DND-41 (cell line): Measurements from ENCODE around the gene PANX2.

ENCODE experiments used
- ATAC-seq: fragments of 200-7000 bp; cut with Tn5 transposase; 3 replicates; pipeline ENCODE4 v1.9.1; 2021; ENCODE audit warnings: low read depth; ENCODE audit not compliant: insufficient read depth
- DNase-seq: peaks from one replicate; pipeline ENCODE4 v3.0.0-alpha.2; 2020
- H2AFZ ChIP-seq: 2 replicates; pipeline ENCODE4 v1.6.0; 2012; ENCODE audit warnings: low read depth, low read length
- H3K27ac ChIP-seq: 2 replicates; pipeline ENCODE4 v1.5.1; 2012; ENCODE audit warnings: low read length, inconsistent platforms
- H3K27me3 ChIP-seq: fragments of 200-600 bp; sonication (generic); 2 replicates; pipeline ENCODE4 v1.6.0; 2012; ENCODE audit warnings: low read length, mild to moderate bottlenecking, inconsistent platforms; ENCODE audit not compliant: insufficient read depth, poor library complexity
- H3K36me3 ChIP-seq: 2 replicates; pipeline ENCODE4 v1.5.1; 2012; ENCODE audit warnings: low read length, inconsistent platforms; ENCODE audit not compliant: insufficient read depth
- H3K4me1 ChIP-seq: 2 replicates; pipeline ENCODE4 v1.5.1; 2012; ENCODE audit warnings: mild to moderate bottlenecking, low read length; ENCODE audit not compliant: insufficient read depth
- H3K4me2 ChIP-seq: 2 replicates; pipeline ENCODE4 v1.6.0; 2012; ENCODE audit warnings: mild to moderate bottlenecking, moderate library complexity, low read length, inconsistent platforms; ENCODE audit not compliant: insufficient read depth
- H3K4me3 ChIP-seq, 2 experiments: fragments of 200-600 bp in 1 of 2; shearing (Covaris generic) in 1 of 2; 2 replicates each; pipeline ENCODE4 v1.5.1; 2012 to 2016; ENCODE audit warnings: inconsistent platforms in 2 of 2, low read length in 2 of 2, mild to moderate bottlenecking in 2 of 2, low read depth in 1 of 2, moderate library complexity in 1 of 2
- H3K79me2 ChIP-seq: 2 replicates; pipeline ENCODE4 v1.6.0; 2012; ENCODE audit warnings: low read length, inconsistent platforms; ENCODE audit not compliant: insufficient read depth
- H3K9ac ChIP-seq: 2 replicates; pipeline ENCODE4 v1.6.0; 2012; ENCODE audit warnings: low read depth, mild to moderate bottlenecking, inconsistent platforms, low read length, moderate library complexity
- H3K9me3 ChIP-seq: 2 replicates; pipeline ENCODE4 v1.5.1; 2012; ENCODE audit warnings: low read length, moderate library complexity, mild to moderate bottlenecking, inconsistent platforms; ENCODE audit not compliant: insufficient read depth, severe bottlenecking
- H4K20me1 ChIP-seq: 2 replicates; pipeline ENCODE4 v1.6.0; 2012; ENCODE audit warnings: low read length; ENCODE audit not compliant: insufficient read depth
- CTCF ChIP-seq: IDR thresholded peaks from 2 replicates; pipeline ENCODE4 v1.5.1; 2012; ENCODE audit warnings: borderline replicate concordance, low read length, moderate library complexity, mild to moderate bottlenecking; ENCODE audit not compliant: poor library complexity, severe bottlenecking; ENCODE audit errors: extremely low read depth
- EZH2 ChIP-seq: IDR thresholded peaks from 3 replicates; pipeline ENCODE4 v1.6.1; 2012; ENCODE audit warnings: borderline replicate concordance, low read depth, mild to moderate bottlenecking, moderate library complexity, low read length, inconsistent platforms; ENCODE audit not compliant: severe bottlenecking

Gene PANX2

GRCh38 chr22:50211147-50211546, 40.6 kb downstream of the PANX2 start:
- no peak overlapping the region for H3K9ac ChIP-seq
- peaks cover 37% of the 10 kb centered on the region for H3K79me2 ChIP-seq
- H4K20me1 ChIP-seq: peaks cover 67% of the 10 kb centered on the region
- no peak overlapping the region for H3K4me3 ChIP-seq
- H3K27ac ChIP-seq: no peak overlapping the region
- H3K9me3 ChIP-seq: no peaks in the 10 kb centered on the region
- H3K4me2 ChIP-seq: no peak overlapping the region
- no peak for TF ChIP-seq CTCF
- no peak for TF ChIP-seq EZH2
- DNase-seq: no peak
- no peak for ATAC-seq
- no peaks in the 10 kb centered on the region for H3K4me1 ChIP-seq
- no peak overlapping the region for H2AFZ ChIP-seq
- no peaks in the 10 kb centered on the region for H3K27me3 ChIP-seq
- H3K36me3 ChIP-seq: peaks cover 86% of the 10 kb centered on the region

GRCh38 chr22:50213263-50213662, 42.7 kb downstream of the PANX2 start:
- H4K20me1 ChIP-seq: peaks cover 69% of the 10 kb centered on the region
- no peak overlapping the region for H2AFZ ChIP-seq
- no peak for ATAC-seq

GRCh38 chr22:50215297-50216054, 44.9 kb downstream of the PANX2 start:
- no peaks in the 10 kb centered on the region for H3K4me1 ChIP-seq
- TF ChIP-seq CTCF (no peak), EZH2 (no peak)

More at GRCh38 chr22:50213263-50213662, 42.7 kb downstream of the PANX2 start:
- H3K36me3 ChIP-seq: peaks cover 90% of the 10 kb centered on the region
- no peak overlapping the region for H3K27ac ChIP-seq
- no peak for DNase-seq
- no peaks in the 10 kb centered on the region for H3K4me1 ChIP-seq
- no peak overlapping the region for H3K9ac ChIP-seq
- H3K4me2 ChIP-seq: no peak overlapping the region
- H3K9me3 ChIP-seq: no peaks in the 10 kb centered on the region
- H3K4me3 ChIP-seq: no peak overlapping the region
- H3K79me2 ChIP-seq: peaks cover 33% of the 10 kb centered on the region
- TF ChIP-seq EZH2 (no peak), CTCF (no peak)
- no peaks in the 10 kb centered on the region for H3K27me3 ChIP-seq

More at GRCh38 chr22:50215297-50216054, 44.9 kb downstream of the PANX2 start:
- H3K36me3 ChIP-seq: peaks cover 92% of the 10 kb centered on the region
- H3K4me2 ChIP-seq: no peak overlapping the region
- H3K9me3 ChIP-seq: no peaks in the 10 kb centered on the region
- no peak overlapping the region for H3K4me3 ChIP-seq
- H4K20me1 ChIP-seq: peaks cover 61% of the 10 kb centered on the region
- no peak overlapping the region for H3K27ac ChIP-seq
- DNase-seq (no peak), ATAC-seq (no peak)
- H3K79me2 ChIP-seq: peaks cover 31% of the 10 kb centered on the region
- H3K27me3 ChIP-seq: no peaks in the 10 kb centered on the region
- H3K9ac ChIP-seq: no peak overlapping the region
- H2AFZ ChIP-seq: no peak overlapping the region
